ENCODE data around the gene STRBP.
"Not testable (repeated sequence)": the region's sequence is repeated elsewhere in the genome, so short reads cannot be mapped to it uniquely, and the experiment has no call there.

STRBP gene

GRCh38 chr9:123250504-123250903 lies 17.9 kb downstream of the STRBP start:
- H3K4me1 ChIP-seq (ENCODE audit: control insufficient read depth, insufficient read depth, low read length): no peaks in the 10 kb centered on the region
- no peak overlapping the region for H3K27ac ChIP-seq (ENCODE audit: low read length)
- H3K4me3 ChIP-seq (ENCODE audit: low read length in 2 of 2): no peak overlapping the region
- no peaks in the 10 kb centered on the region for H3K27me3 ChIP-seq (ENCODE audit: control insufficient read depth in 1 of 2, insufficient read depth in 2 of 2, low read length in 2 of 2)
- H3K36me3 ChIP-seq (ENCODE audit: control insufficient read depth in 2 of 2, insufficient read depth in 2 of 2, low read length in 2 of 2): no peaks in the 10 kb centered on the region
- no peaks in the 10 kb centered on the region for H3K9me3 ChIP-seq (ENCODE audit: control insufficient read depth in 2 of 2, low read length in 2 of 2)
- no peak overlapping the region for H3K9ac ChIP-seq (ENCODE audit: low read length in 2 of 2)

GRCh38 chr9:123249162-123249561 lies 19.2 kb downstream of the STRBP start:
- not testable (repeated sequence) for H3K9ac ChIP-seq (ENCODE audit: low read length in 2 of 2); H3K4me1 ChIP-seq (ENCODE audit: control insufficient read depth, insufficient read depth, low read length); H3K4me3 ChIP-seq (ENCODE audit: low read length in 2 of 2); H3K27ac ChIP-seq (ENCODE audit: low read length); H3K27me3 ChIP-seq (ENCODE audit: control insufficient read depth in 1 of 2, insufficient read depth in 2 of 2, low read length in 2 of 2); H3K9me3 ChIP-seq (ENCODE audit: control insufficient read depth in 2 of 2, low read length in 2 of 2); H3K36me3 ChIP-seq (ENCODE audit: control insufficient read depth in 2 of 2, insufficient read depth in 2 of 2, low read length in 2 of 2)

GRCh38 chr9:123248630-123249029 lies 19.8 kb downstream of the STRBP start:
- H3K9me3 ChIP-seq (ENCODE audit: control insufficient read depth in 2 of 2, low read length in 2 of 2): no peaks in the 10 kb centered on the region
- H3K27me3 ChIP-seq (ENCODE audit: control insufficient read depth in 1 of 2, insufficient read depth in 2 of 2, low read length in 2 of 2): no peaks in the 10 kb centered on the region
- H3K27ac ChIP-seq (ENCODE audit: low read length): no peak overlapping the region
- no peak overlapping the region for H3K4me3 ChIP-seq (ENCODE audit: low read length in 2 of 2)
- no peak overlapping the region for H3K9ac ChIP-seq (ENCODE audit: low read length in 2 of 2)
- no peaks in the 10 kb centered on the region for H3K4me1 ChIP-seq (ENCODE audit: control insufficient read depth, insufficient read depth, low read length)
- H3K36me3 ChIP-seq (ENCODE audit: control insufficient read depth in 2 of 2, insufficient read depth in 2 of 2, low read length in 2 of 2): no peaks in the 10 kb centered on the region

GRCh38 chr9:123246534-123246933 lies 21.9 kb downstream of the STRBP start:
- Histone ChIP-seq H3K27me3 (ENCODE audit: control insufficient read depth in 1 of 2, insufficient read depth in 2 of 2, low read length in 2 of 2) (no peaks in the 10 kb centered on the region), H3K9ac (ENCODE audit: low read length in 2 of 2) (no peak overlapping the region), H3K9me3 (ENCODE audit: control insufficient read depth in 2 of 2, low read length in 2 of 2) (no peaks in the 10 kb centered on the region), H3K4me1 (ENCODE audit: control insufficient read depth, insufficient read depth, low read length) (no peaks in the 10 kb centered on the region), H3K4me3 (ENCODE audit: low read length in 2 of 2) (no peak overlapping the region), H3K36me3 (ENCODE audit: control insufficient read depth in 2 of 2, insufficient read depth in 2 of 2, low read length in 2 of 2) (no peaks in the 10 kb centered on the region), H3K27ac (ENCODE audit: low read length) (no peak overlapping the region)

GRCh38 chr9:123239726-123240125 lies 28.7 kb downstream of the STRBP start:
- no peaks in the 10 kb centered on the region for H3K9me3 ChIP-seq (ENCODE audit: control insufficient read depth in 2 of 2, low read length in 2 of 2)
- no peaks in the 10 kb centered on the region for H3K36me3 ChIP-seq (ENCODE audit: control insufficient read depth in 2 of 2, insufficient read depth in 2 of 2, low read length in 2 of 2)
- no peak overlapping the region for H3K4me3 ChIP-seq (ENCODE audit: low read length in 2 of 2)
- no peak overlapping the region for H3K9ac ChIP-seq (ENCODE audit: low read length in 2 of 2)
- no peak overlapping the region for H3K27ac ChIP-seq (ENCODE audit: low read length)
- no peaks in the 10 kb centered on the region for H3K27me3 ChIP-seq (ENCODE audit: control insufficient read depth in 1 of 2, insufficient read depth in 2 of 2, low read length in 2 of 2)
- H3K4me1 ChIP-seq (ENCODE audit: control insufficient read depth, insufficient read depth, low read length): no peaks in the 10 kb centered on the region

GRCh38 chr9:123238365-123238764 lies 30.0 kb downstream of the STRBP start:
- no peaks in the 10 kb centered on the region for H3K9me3 ChIP-seq (ENCODE audit: control insufficient read depth in 2 of 2, low read length in 2 of 2)
- no peak overlapping the region for H3K27ac ChIP-seq (ENCODE audit: low read length)
- no peaks in the 10 kb centered on the region for H3K4me1 ChIP-seq (ENCODE audit: control insufficient read depth, insufficient read depth, low read length)
- no peaks in the 10 kb centered on the region for H3K36me3 ChIP-seq (ENCODE audit: control insufficient read depth in 2 of 2, insufficient read depth in 2 of 2, low read length in 2 of 2)
- H3K9ac ChIP-seq (ENCODE audit: low read length in 2 of 2): no peak overlapping the region
- H3K4me3 ChIP-seq (ENCODE audit: low read length in 2 of 2): no peak overlapping the region
- no peaks in the 10 kb centered on the region for H3K27me3 ChIP-seq (ENCODE audit: control insufficient read depth in 1 of 2, insufficient read depth in 2 of 2, low read length in 2 of 2)

GRCh38 chr9:123237220-123237619 lies 31.2 kb downstream of the STRBP start:
- Histone ChIP-seq H3K27me3 (ENCODE audit: control insufficient read depth in 1 of 2, insufficient read depth in 2 of 2, low read length in 2 of 2) (no peaks in the 10 kb centered on the region), H3K36me3 (ENCODE audit: control insufficient read depth in 2 of 2, insufficient read depth in 2 of 2, low read length in 2 of 2) (no peaks in the 10 kb centered on the region), H3K27ac (ENCODE audit: low read length) (no peak overlapping the region), H3K4me3 (ENCODE audit: low read length in 2 of 2) (no peak overlapping the region), H3K9me3 (ENCODE audit: control insufficient read depth in 2 of 2, low read length in 2 of 2) (no peaks in the 10 kb centered on the region), H3K9ac (ENCODE audit: low read length in 2 of 2) (no peak overlapping the region), H3K4me1 (ENCODE audit: control insufficient read depth, insufficient read depth, low read length) (no peaks in the 10 kb centered on the region)

- no peaks in the 10 kb centered on the region for H3K4me1 ChIP-seq (ENCODE audit: control insufficient read depth, insufficient read depth, low read length)
- H3K4me3 ChIP-seq (ENCODE audit: low read length in 2 of 2): no peak overlapping the region
- H3K9me3 ChIP-seq (ENCODE audit: control insufficient read depth in 2 of 2, low read length in 2 of 2): no peaks in the 10 kb centered on the region
- H3K27ac ChIP-seq (ENCODE audit: low read length): no peak overlapping the region
- no peaks in the 10 kb centered on the region for H3K36me3 ChIP-seq (ENCODE audit: control insufficient read depth in 2 of 2, insufficient read depth in 2 of 2, low read length in 2 of 2)
- H3K9ac ChIP-seq (ENCODE audit: low read length in 2 of 2): no peak overlapping the region
- no peaks in the 10 kb centered on the region for H3K27me3 ChIP-seq (ENCODE audit: control insufficient read depth in 1 of 2, insufficient read depth in 2 of 2, low read length in 2 of 2)
Measured at GRCh38 chr9:123235448-123235847, 32.9 kb downstream of the STRBP start.

GRCh38 chr9:123234853-123235252 lies 33.5 kb downstream of the STRBP start:
- H3K36me3 ChIP-seq (ENCODE audit: control insufficient read depth in 2 of 2, insufficient read depth in 2 of 2, low read length in 2 of 2): no peaks in the 10 kb centered on the region
- H3K9ac ChIP-seq (ENCODE audit: low read length in 2 of 2): no peak overlapping the region
- no peak overlapping the region for H3K27ac ChIP-seq (ENCODE audit: low read length)
- no peaks in the 10 kb centered on the region for H3K4me1 ChIP-seq (ENCODE audit: control insufficient read depth, insufficient read depth, low read length)
- H3K4me3 ChIP-seq (ENCODE audit: low read length in 2 of 2): no peak overlapping the region
- H3K27me3 ChIP-seq (ENCODE audit: control insufficient read depth in 1 of 2, insufficient read depth in 2 of 2, low read length in 2 of 2): no peaks in the 10 kb centered on the region
- no peaks in the 10 kb centered on the region for H3K9me3 ChIP-seq (ENCODE audit: control insufficient read depth in 2 of 2, low read length in 2 of 2)

GRCh38 chr9:123232332-123232731 lies 36.1 kb downstream of the STRBP start:
- H3K4me1 ChIP-seq (ENCODE audit: control insufficient read depth, insufficient read depth, low read length): no peaks in the 10 kb centered on the region
- no peaks in the 10 kb centered on the region for H3K36me3 ChIP-seq (ENCODE audit: control insufficient read depth in 2 of 2, insufficient read depth in 2 of 2, low read length in 2 of 2)
- H3K9ac ChIP-seq (ENCODE audit: low read length in 2 of 2): no peak overlapping the region
- no peaks in the 10 kb centered on the region for H3K9me3 ChIP-seq (ENCODE audit: control insufficient read depth in 2 of 2, low read length in 2 of 2)
- H3K4me3 ChIP-seq (ENCODE audit: low read length in 2 of 2): no peak overlapping the region
- H3K27ac ChIP-seq (ENCODE audit: low read length): no peak overlapping the region
- no peaks in the 10 kb centered on the region for H3K27me3 ChIP-seq (ENCODE audit: control insufficient read depth in 1 of 2, insufficient read depth in 2 of 2, low read length in 2 of 2)

GRCh38 chr9:123231421-123231820 lies 37.0 kb downstream of the STRBP start:
- Histone ChIP-seq H3K36me3 (ENCODE audit: control insufficient read depth in 2 of 2, insufficient read depth in 2 of 2, low read length in 2 of 2) (no peaks in the 10 kb centered on the region), H3K27ac (ENCODE audit: low read length) (no peak overlapping the region), H3K4me1 (ENCODE audit: control insufficient read depth, insufficient read depth, low read length) (no peaks in the 10 kb centered on the region), H3K9me3 (ENCODE audit: control insufficient read depth in 2 of 2, low read length in 2 of 2) (no peaks in the 10 kb centered on the region), H3K4me3 (ENCODE audit: low read length in 2 of 2) (no peak overlapping the region), H3K27me3 (ENCODE audit: control insufficient read depth in 1 of 2, insufficient read depth in 2 of 2, low read length in 2 of 2) (no peaks in the 10 kb centered on the region), H3K9ac (ENCODE audit: low read length in 2 of 2) (no peak overlapping the region)

GRCh38 chr9:123228967-123229366 lies 39.4 kb downstream of the STRBP start:
- Histone ChIP-seq H3K9ac (ENCODE audit: low read length in 2 of 2) (no peak overlapping the region), H3K36me3 (ENCODE audit: control insufficient read depth in 2 of 2, insufficient read depth in 2 of 2, low read length in 2 of 2) (no peaks in the 10 kb centered on the region), H3K9me3 (ENCODE audit: control insufficient read depth in 2 of 2, low read length in 2 of 2) (no peaks in the 10 kb centered on the region)

More at GRCh38 chr9:123228967-123229366, 39.4 kb downstream of the STRBP start:
- Histone ChIP-seq H3K27me3 (ENCODE audit: control insufficient read depth in 1 of 2, insufficient read depth in 2 of 2, low read length in 2 of 2) (no peaks in the 10 kb centered on the region), H3K27ac (ENCODE audit: low read length) (no peak overlapping the region), H3K4me3 (ENCODE audit: low read length in 2 of 2) (no peak overlapping the region), H3K4me1 (ENCODE audit: control insufficient read depth, insufficient read depth, low read length) (no peaks in the 10 kb centered on the region)
